Amniotic stem cell (primary cell): ENCODE data around the gene DHRS4.
"Not testable (repeated sequence)": the region's sequence is repeated elsewhere in the genome, so short reads cannot be mapped to it uniquely, and the experiment has no call there.

ENCODE experiments used
- DNase-seq: peaks from one replicate; lab custom pipeline; 2025; lab: John Stamatoyannopoulos, UW

Gene DHRS4

DNA sequence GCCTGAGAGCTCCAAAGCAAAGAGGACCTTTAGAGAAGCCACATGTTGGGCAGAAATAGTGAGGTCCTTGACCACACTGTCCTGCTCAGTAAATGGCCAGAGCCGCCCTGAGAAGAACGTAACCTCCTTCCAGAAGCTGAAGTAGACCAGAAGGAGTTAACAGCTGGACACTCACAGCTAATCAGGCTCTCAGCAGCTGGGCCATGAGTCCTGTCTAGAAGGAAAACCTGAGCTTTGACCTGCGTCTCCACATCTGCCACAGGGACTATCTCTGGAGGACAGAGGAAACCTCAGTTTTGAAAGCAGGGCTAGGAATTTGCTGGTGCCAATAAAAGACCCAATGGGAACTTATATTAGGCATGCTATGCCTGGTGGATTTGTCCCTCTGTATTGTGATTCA lies 12.3 kb upstream of the DHRS4 start:
- no peak for DNase-seq

DNA sequence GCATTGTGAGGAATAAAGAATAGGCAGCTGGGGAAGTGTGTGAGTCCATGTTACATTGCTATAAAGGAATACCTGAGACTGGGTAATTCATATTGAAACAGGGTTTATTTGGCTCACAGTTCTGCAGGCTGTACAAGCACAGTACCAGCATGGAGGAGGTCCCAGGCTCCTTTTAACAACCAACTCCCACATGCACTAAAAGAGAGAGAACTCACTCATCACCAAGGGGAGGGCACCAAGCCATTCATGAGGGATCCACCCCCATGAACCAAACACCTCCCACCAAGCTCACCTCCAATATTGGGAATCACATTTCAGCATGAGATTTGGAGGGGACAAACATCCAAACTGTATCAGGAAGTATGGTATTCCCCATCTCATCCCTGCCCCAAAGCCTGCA lies 11.9 kb upstream of the DHRS4 start:
- no peak for DNase-seq

DNA sequence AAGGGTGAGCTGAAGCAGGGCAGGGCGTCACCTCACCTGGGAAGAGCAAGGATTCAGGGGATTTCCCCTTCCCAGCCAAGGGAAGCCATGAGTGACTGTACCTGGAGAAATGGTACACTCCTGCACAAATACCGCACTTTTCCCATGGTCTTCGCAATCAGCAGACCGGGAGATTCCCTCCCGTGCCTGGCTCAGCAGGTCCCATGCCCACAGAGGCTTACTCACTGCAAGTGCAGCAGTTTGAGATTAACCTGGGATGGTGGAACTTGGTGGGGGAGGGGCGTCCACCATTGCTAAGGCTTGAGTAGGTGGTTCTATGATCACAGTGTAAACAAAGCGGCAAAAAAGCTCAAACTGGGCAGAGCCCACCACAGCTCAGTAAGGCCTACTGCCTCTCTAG lies 11.0 kb upstream of the DHRS4 start:
- no peak for DNase-seq

DNA sequence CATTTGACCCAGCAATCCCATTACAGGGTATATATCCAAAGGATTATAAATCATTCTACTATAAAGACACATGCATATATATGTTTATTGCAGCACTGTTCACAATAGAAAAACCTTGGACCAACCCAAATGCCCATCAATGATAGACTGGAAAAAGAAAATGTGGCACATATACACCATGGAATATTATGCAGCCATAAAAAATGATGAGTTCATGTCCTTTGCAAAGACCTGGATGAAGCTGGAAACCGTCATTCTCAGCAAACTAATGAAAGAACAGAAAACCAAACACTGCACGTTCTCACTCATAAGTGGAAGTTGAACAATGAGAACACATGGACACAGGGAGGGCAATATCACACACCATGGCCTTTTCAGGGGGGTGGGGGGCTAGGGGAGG lies 4.5 kb upstream of the DHRS4 start:
- DNase-seq, result not testable (repeated sequence)

DNA sequence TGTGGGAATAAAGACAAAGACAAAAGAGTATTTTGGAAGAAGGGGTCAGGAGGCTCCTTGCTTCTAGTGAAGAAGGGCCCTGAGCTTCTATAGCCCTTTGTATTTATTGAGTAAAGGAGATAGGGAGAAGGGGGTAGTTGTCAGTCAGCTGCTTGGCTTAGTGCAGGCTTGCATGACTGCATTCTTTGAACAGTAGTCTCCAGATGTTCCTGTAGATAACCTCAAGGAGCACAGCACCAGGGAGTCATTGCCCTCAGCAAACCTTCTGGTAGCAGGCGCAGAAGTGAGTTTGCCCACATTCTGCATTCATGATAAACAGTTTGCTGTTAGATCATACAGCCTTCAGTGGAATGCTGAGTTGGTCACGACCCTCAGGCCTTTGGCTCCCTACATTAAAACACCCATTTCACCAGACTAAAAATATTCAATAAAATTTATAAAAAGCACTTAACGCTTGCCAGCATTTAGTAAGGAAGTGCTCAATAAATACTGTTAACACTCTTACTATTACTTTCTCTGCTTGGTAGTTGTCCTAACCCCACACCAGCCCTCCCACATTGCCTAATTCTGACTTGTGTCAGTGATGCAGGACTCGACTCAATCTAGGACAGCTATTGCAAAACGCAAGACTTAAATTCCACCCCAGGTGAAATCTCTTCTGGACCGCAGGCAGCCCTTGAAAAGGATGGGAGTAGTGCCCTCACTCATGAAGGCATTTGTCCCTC lies 3.0 kb upstream of the DHRS4 start:
- no peak for DNase-seq

DNA sequence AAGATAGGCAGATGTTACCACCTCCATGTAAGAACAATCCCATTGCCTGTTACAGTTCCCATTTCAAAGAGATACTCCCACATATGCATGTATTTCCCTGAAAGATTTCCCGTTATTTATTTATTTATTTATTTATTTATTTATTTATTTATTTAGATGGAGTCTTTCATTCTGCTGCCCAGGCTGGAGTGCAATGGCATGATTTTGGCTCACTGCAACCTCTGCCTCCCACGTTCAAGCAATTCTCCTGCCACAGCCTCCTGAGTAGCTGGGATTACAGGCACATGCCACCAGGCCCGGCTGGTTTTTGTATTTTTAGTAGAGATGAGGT lies 2.5 kb upstream of the DHRS4 start:
- not testable (repeated sequence) for DNase-seq

DNA sequence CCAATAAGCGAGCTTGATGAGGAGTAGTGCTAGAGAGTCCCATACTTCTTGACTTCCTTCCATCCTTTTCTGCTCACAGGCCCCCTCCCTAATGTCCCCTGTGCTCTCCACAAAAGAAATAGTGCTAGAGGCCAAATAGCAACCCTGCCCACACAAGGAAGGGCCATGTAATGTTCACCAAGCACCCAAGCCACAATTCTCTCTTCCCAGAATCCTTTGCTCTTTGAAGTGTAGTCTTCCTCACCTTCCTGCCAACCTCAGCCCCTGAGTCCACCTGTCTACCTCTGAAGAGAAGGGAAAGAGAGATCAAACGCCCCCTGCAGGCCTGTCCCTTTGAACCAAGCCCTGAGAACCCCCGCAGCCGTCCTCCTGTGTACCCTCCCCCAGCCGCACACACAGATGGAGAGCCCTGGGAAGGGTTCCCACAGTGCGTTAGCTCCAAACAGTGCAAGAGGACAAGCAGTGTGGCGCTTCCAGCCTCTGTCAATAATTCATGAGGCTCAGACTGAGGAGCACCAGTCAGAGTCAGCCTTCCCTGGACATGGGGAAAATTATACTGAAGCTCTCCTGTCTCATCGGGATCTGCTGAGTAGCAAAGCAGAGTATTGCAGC lies 1.9 kb upstream of the DHRS4 start:
- no peak for DNase-seq

DNA sequence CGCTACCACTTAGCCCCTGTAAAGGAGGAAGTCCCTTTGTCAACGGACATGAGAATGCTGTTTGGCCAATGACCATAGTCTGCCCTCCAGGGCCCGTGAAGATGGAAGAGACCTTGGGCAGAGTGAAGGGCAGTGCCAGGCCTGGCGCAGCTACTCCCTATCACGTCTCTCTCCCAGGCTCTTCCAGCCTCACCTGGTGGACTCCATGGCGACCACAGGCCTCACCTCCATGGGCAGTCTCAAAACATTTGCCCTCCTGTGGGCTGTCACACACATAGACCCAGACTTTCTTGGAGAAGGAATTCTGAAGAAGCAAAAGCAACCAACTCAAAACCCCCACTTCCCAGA lies 480 bp upstream of the DHRS4 start:
- not testable (repeated sequence) for DNase-seq

DNA sequence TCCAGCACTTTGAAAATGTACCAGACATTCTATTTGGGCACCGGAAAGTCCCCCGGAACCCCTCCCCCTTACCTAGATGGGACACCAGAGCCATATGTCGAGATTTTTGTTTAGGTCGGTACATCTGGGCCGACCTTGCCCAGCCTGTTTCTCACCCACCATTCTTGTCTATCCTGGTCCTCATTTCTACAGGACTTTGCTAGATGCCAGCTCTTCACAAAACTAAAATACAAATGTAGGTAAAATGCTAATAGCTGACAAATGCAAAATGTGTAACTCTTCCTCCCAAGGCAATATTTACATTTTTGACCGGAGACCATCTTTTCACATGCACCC lies 677 bp downstream of the DHRS4 start:
- DNase-seq, result not testable (repeated sequence)

DNA sequence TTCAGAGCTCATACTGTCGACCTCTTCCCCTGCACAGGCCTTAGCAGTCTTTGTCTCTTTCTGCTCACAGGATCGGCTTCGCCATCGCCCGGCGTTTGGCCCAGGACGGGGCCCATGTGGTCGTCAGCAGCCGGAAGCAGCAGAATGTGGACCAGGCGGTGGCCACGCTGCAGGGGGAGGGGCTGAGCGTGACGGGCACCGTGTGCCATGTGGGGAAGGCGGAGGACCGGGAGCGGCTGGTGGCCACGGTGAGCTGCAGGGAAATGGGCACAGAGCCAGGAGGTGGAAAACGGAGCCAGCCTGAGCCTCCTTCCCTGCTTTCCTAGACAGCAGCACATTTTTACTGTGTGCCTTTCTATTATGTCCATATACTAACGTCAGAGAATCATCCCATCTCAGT lies 1.4 kb downstream of the DHRS4 start:
- not testable (repeated sequence) for DNase-seq

DNA sequence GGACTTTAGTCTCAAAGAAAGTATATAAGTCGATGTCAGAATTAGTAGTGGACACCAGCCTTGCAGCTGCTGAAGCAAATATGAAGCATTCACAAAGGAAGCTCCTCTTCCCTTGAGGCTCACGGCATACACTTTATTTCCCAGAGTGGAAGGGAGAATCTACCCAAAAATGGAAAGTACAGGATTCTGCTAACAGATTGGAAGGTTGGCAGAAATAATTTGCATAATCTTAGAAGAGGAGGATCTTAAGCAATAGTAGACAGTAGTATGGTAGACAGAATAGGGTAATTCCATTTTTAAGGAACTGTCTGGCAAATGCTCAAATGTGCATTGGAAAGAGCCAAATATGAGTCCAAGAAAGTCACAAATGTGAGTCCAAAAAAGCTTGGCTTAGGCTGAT lies 2.2 kb downstream of the DHRS4 start:
- not testable (repeated sequence) for DNase-seq

DNA sequence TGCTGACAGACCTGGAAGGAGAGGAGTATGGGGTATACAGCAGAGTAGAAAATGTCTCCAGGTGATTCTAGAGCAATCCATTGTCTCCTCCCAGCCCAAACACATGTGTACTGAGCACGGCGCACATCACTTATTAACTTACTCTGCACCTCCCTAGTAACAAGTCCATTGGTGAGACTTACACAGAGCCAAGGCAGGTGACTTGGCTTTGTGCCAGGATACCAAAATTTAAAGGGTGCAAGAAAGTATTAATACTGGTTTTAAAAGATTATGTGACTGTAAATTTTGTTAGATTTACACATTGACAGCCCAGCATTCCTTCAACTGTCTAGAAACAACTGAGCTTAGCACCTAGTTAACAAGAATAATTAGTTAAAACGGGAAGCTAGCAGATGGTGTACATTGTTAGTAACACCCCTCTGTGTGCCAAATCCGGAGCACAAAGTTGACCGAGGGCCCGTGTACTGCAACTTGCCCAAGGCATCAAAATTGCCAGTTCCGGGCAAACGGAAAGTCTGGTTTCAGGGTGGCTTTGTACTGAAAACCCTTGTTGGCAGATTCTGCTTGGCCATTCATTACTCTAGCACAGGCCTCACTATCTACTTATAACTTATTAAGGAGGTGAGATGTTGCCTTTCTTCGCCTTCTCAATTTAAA lies 4.5 kb downstream of the DHRS4 start:
- not testable (repeated sequence) for DNase-seq

DNA sequence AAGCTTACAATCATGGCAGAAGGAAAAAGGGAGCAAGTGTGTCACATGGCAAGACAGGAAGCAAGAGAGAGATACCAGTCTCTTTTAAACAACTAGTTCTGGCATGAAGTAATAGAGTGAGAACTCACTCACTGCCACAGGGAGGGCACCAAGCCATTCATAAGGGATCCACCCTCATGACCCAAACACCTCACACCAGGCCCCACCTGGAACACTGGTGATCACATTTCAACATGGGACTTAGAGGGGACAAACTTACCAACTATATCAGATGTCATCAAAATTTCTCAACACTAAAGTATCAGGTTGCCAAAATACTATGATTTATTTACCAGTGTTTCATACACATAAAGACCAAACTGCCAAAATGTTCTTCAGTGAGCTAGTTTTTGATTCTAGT lies 7.3 kb downstream of the DHRS4 start:
- DNase-seq, result not testable (repeated sequence)

DNA sequence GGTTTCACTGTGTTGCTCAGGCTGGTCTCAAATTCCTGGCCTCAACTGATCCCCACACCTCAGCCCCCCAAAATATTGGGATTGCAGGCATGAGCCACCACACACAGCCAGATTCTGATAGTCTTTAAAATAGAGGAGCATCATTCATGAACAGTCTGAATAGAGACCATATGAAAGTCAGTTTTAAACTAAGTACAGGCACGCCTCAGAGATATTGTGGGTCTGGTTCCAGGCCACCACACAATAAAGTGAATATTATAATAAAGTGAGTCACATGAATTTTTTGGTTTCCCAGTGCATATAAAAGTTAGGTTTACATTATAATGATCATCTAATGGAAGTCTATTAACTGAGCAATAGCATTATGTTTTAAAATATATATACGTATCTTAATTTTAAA lies 8.1 kb downstream of the DHRS4 start:
- DNase-seq, result not testable (repeated sequence)

DNA sequence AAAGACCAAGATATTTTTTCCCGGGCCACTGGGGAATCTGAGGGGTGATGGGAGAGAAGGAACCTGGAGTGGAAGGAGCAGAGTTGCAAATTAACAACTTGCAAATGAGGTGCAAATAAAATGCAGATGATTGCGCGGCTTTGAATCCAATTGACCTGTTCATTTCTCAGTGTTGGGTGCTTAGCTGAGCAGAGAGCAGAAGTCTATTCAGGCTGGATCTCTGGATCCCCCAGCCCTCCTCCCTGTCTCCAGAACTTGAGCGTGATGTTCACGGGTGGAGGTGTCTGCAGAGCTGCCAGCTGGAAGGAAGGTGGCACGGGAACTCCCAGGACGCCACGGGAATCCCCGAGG lies 15.5 kb downstream of the DHRS4 start:
- not testable (repeated sequence) for DNase-seq

DNA sequence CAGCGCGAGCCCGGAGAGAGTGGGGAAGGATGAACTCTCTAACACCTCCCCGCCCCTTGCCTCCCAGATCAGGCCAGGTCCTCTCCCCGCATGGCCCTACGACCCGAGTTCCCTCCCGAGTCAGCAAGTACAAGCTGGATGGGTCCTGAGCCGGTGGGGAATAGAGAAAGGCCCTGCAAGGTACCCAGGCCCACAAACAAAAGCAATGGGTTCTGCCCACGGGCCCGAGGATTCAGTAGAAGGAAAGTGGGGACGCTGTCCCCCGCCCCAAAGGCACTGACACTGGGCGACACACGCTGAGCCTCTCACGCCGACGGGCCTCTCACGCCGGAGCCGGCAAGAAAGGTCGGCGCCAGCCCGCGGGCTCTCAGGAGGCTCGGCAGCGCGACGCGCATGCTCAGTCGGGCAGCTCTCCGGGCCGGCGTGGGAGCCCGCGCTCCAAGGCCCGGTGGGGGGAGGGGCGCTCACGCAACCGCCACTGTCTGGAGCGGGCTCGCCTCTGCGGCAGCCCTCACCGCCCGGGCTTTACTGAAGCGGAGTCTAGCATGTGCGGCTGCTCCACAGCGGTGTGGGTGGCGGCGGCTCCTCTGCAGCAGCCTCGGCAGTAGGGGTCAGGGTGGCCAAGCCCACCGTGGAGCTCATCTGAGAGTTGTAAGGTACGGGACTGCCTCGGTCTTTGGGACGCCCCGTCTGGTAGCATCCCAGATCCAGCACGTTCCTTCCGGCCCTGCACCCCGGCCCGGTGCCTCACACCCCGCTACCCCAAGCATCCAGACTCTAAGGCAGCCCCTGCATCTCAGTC lies 16.1 kb downstream of the DHRS4 start:
- not testable (repeated sequence) for DNase-seq

DNA sequence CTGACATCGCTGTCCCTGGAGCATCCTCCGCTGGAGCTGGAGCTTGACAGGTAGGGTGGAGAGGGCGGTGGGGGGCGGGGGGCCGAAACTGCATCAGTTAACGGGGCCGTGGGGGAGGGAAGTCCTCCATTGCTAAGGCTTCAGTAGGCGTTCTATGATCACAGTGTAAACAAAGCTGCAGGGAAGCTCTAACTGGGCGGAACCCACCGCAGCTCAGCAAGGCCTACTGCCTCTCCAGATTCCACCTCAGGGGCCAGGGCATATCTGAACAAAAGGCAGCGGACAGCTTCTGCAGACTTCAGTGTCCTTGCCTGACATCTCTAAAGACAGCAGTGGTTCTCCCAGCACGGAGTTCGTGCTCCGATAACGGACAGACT lies 16.7 kb downstream of the DHRS4 start:
- DNase-seq, result not testable (repeated sequence)

DNA sequence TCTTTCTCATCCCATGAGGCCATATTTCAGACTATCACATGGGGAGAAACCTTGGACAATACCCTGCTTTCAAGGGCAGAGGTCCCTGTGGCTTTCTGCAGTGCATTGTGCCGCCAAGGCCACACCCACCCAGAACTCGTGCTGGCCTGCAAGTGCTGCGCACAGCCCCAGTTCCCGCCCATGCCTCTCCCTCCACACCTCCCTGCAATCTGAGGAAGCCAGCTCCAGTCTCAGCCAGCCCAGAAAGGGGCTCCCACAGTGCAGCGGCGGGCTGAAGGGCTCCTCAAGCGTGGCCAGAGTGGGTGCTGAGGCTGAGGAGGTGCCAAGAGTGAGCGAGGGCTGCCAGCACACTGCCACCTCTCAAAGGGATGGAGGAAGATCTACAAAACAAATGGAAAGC lies 19.6 kb downstream of the DHRS4 start:
- not testable (repeated sequence) for DNase-seq

DNA sequence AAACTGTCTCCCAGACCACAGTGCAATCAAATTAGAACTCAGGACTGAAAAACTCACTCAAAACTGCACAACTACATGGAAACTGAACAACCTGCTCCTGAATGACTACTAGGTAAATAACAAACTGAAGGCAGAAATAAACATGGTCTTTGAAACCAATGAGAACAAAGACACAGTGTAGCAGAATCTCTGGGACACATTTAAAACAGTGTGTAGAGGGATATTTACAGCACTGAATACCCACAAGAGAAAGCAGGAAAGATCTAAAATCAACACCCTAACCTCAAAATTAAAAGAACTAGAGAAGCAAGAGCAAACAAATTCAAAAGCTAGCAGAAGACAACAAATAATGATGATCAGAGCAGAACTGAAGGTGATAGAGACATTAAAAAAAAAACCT lies 20.5 kb downstream of the DHRS4 start:
- DNase-seq, result not testable (repeated sequence)

DNA sequence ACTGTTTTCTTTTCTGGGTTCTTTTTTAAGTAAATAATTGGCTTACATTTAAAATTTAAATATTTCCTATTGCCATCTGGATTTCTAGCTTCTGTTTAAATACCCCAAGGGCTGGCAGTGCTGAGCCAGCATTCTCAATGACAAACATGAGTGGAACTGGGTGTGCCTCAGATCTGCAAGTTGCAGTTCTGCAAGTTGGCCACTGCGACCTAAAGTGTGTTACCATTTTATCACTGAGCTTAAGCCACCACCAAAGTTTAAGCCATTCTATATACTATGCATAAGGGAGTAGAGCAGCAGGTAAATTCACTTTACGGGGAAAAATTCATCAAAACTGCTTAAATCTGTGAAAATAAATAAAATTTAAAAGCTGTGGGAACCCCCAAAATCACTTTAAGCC lies 23.6 kb downstream of the DHRS4 start:
- not testable (repeated sequence) for DNase-seq

DNA sequence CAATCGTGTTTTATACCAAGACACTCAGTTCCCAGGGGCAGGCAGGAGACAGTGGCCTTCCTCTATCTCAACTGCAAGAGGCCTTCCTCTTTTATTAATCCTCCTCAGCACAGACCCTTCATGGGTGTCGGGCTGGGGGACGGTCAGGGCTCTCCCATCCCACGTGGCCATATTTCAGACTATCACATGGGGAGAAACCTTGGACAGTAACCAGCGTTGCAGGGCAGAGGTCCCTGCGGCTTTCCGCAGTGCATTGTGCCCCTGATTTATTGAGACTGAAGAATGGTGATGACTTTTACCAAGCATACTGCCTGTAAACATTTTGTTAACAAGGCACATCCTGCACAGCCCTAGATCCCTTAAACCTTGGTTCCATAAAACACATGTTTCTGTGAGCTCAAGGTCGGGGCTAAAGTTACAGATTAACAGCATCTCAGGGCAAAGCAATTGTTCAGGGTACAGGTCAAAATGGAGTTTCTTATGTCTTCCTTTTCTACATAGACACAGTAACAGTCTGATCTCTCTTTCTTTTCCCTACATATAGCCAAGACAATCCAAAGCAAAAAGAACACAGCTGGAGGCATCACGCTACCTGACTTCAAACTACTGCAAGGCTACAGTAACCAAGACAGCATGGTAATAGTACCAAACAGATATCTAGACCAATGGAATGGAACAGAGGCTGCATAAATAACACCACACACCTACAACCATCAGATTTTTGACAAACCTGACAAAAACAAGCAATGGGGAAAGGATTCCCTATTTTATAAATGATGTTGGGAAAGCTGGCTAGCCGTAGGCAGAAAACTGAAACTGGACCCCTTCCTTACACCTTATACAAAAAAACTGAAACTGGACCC lies 28.6 kb downstream of the DHRS4 start:
- DNase-seq, result not testable (repeated sequence)
